ENCODE results near the gene TTC34.

TTC34 gene

DNA sequence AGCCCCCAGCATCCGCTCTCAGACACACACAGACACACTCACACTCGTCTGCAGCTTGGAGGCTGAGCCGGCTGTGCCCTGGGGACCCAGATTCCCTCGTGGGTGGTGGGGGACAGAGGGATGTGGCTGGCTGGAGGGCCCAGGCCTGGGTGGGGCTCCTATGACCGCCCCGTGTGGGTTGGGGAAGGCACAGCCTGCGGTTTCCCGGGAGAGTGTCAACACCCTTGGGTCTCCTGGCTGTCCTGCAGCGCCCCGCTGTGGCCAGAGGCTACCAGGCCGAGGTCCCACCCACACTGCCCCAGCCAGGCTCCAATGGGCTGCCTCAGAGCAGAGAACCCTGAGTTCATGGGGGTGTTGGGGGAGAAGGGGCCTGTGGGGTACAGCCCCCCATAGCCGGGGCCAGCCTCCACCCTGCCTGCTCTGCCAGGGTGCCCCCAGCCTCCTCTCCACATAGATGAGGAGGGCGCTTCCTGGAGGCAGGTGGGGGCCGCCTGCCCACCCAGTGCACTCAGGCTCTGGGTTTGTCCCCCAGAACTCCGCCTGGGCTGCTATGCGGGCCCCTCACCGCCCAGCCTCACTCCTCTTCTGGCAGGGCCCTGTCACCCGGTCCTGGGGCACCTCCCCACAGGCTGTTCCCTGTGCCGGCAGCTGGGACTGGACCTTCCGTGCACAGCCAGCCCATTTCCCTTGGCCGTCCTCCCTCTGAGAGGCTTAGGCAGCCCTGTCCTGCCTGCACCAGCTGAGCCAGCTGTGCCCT lies at the start of gene TTC34:
TTC34 (minus strand) TSS at position 159 of the 757 bp plus-strand sequence. CDS start 866 bp downstream, outside the sequence.
- H3K4me3 ChIP-seq (ENCODE audit: low read depth, low read length): no peak within 1 kb of the TSS
- H3K9me3 ChIP-seq (ENCODE audit: control insufficient read depth, low read length): no peaks in the 10 kb centered on the region
- H3K4me1 ChIP-seq: no peaks in the 10 kb centered on the region
- no peaks in the 10 kb centered on the region for H3K27me3 ChIP-seq (ENCODE audit: control insufficient read depth, insufficient read depth, low read length)
- no peak within 1 kb of the TSS for H3K4me2 ChIP-seq (ENCODE audit: low read length)
- TF ChIP-seq CTCF (IDR thresholded peaks at IDR 0.05): no peak
- no peaks in the 10 kb centered on the region for H3K36me3 ChIP-seq (ENCODE audit: control insufficient read depth, insufficient read depth, low read length)
- no peak within 1 kb of the TSS for H3K9ac ChIP-seq
- H3K27ac ChIP-seq: no peak within 1 kb of the TSS
- H3K79me2 ChIP-seq: no peaks in the 10 kb centered on the region
- H2AFZ ChIP-seq: no peak within 1 kb of the TSS

DNA sequence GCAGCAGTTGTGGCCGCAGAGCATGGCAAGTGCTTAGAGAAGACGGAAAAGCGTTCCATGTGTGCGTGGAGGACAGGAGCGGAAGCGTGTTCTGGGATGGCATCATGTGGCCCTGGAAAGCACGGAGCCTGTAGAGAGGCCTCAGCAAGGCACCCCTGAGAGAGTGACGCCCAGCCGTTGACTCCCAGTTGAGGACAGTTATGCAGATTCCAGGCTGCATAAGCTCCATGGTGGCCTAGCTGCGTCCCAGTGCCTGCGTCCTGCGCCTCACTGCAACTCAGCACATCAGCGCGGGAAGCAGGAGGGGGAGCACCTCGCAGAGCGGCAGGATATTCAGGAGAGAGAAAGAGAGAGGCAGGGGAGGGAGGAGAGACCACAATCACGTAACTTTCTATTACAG lies 49.0 kb upstream of the TTC34 start:
- no peak overlapping the region for H2AFZ ChIP-seq
- H3K36me3 ChIP-seq (ENCODE audit: control insufficient read depth, insufficient read depth, low read length): no peaks in the 10 kb centered on the region
- no peak overlapping the region for H3K27ac ChIP-seq
- no peak overlapping the region for H3K4me3 ChIP-seq (ENCODE audit: low read depth, low read length)
- no peak for TF ChIP-seq CTCF (IDR thresholded peaks at IDR 0.05)
- no peaks in the 10 kb centered on the region for H3K79me2 ChIP-seq
- no peak overlapping the region for H3K9ac ChIP-seq
- no peaks in the 10 kb centered on the region for H3K4me1 ChIP-seq
- H3K9me3 ChIP-seq (ENCODE audit: control insufficient read depth, low read length): no peaks in the 10 kb centered on the region
- no peaks in the 10 kb centered on the region for H3K27me3 ChIP-seq (ENCODE audit: control insufficient read depth, insufficient read depth, low read length)
- H3K4me2 ChIP-seq (ENCODE audit: low read length): no peak overlapping the region

GRCh38 chr1:2848006-2848670 lies 46.6 kb upstream of the TTC34 start:
- TF ChIP-seq CTCF (IDR thresholded peaks at IDR 0.05): no peak
- no peak overlapping the region for H3K4me3 ChIP-seq (ENCODE audit: low read depth, low read length)

GRCh38 chr1:2847086-2847985 lies 45.8 kb upstream of the TTC34 start:
- H3K79me2 ChIP-seq: no peaks in the 10 kb centered on the region
- H3K9me3 ChIP-seq (ENCODE audit: control insufficient read depth, low read length): peaks cover 3% of the 10 kb centered on the region
- H3K9ac ChIP-seq: no peak overlapping the region
- no peak overlapping the region for H3K4me3 ChIP-seq (ENCODE audit: low read depth, low read length)
- H3K27ac ChIP-seq: no peak overlapping the region
- H3K27me3 ChIP-seq (ENCODE audit: control insufficient read depth, insufficient read depth, low read length): no peaks in the 10 kb centered on the region
- H3K4me1 ChIP-seq: no peaks in the 10 kb centered on the region
- no peak overlapping the region for H2AFZ ChIP-seq
- no peaks in the 10 kb centered on the region for H3K36me3 ChIP-seq (ENCODE audit: control insufficient read depth, insufficient read depth, low read length)
- no peak for TF ChIP-seq CTCF (IDR thresholded peaks at IDR 0.05)
- no peak overlapping the region for H3K4me2 ChIP-seq (ENCODE audit: low read length)

More at GRCh38 chr1:2848006-2848670, 46.6 kb upstream of the TTC34 start:
- Histone ChIP-seq H3K36me3 (ENCODE audit: control insufficient read depth, insufficient read depth, low read length) (no peaks in the 10 kb centered on the region), H3K79me2 (no peaks in the 10 kb centered on the region), H3K27ac (no peak overlapping the region), H3K9me3 (ENCODE audit: control insufficient read depth, low read length) (peaks cover 3% of the 10 kb centered on the region), H2AFZ (no peak overlapping the region), H3K4me2 (ENCODE audit: low read length) (no peak overlapping the region), H3K9ac (no peak overlapping the region), H3K27me3 (ENCODE audit: control insufficient read depth, insufficient read depth, low read length) (no peaks in the 10 kb centered on the region), H3K4me1 (no peaks in the 10 kb centered on the region)

Measured in parathyroid adenoma (tissue), 2 donors.